HEK293 (cell line): ENCODE results near the gene C2CD3.
A peak's percentile ranks its signal among the peaks of the same experiment; 100 is the strongest.

Experiments
- CTCF ChIA-PET: fragments of 350-600 bp; formaldehyde crosslinking; extraction: SDS; loops from one replicate; lab custom pipeline; 2021; ENCODE audit warnings: antibody characterized with exemption; lab: Yijun Ruan, JAX
- POLR2A ChIA-PET: fragments of 300-600 bp; formaldehyde crosslinking; extraction: SDS; loops from one replicate; lab custom pipeline; 2020; ENCODE audit warnings: antibody characterized with exemption, inconsistent platforms; lab: Yijun Ruan, JAX
- H3K27ac ChIP-seq: fragments of 200-500 bp; sonication (Bioruptor generic); 2 replicates; pipeline ENCODE4 v1.5.1; 2014; ENCODE audit warnings: low read depth, low read length, control low read depth, inconsistent platforms; ENCODE audit errors: extremely low read depth
- H3K36me3 ChIP-seq, 2 experiments: fragments of 200-500 bp in 1 of 2; sonication (Bioruptor generic) in 1 of 2; 1 replicate in 1 of 2; 2 replicates in 1 of 2; pipeline ENCODE4 v1.5.1; 2014 to 2017; ENCODE audit warnings: inconsistent platforms in 2 of 2, low read length in 2 of 2; ENCODE audit not compliant: control insufficient read depth in 2 of 2, insufficient read depth in 1 of 2
- H3K4me1 ChIP-seq: fragments of 200-500 bp; sonication (Bioruptor generic); 2 replicates; pipeline ENCODE4 v1.5.1; 2014; ENCODE audit warnings: mild to moderate bottlenecking, low read length, inconsistent platforms; ENCODE audit not compliant: control insufficient read depth, insufficient read depth
- H3K4me3 ChIP-seq: 2 replicates; pipeline ENCODE4 v1.5.1; 2011; ENCODE audit warnings: low read depth, mild to moderate bottlenecking, control low read depth, low read length, moderate library complexity
- H3K9me3 ChIP-seq: fragments of 200-500 bp; sonication (Bioruptor generic); 2 replicates; pipeline ENCODE4 v1.5.1; 2014; ENCODE audit warnings: low read depth, low read length, inconsistent platforms; ENCODE audit not compliant: control insufficient read depth, insufficient read depth
- GLIS1 ChIP-seq: fragments of 450-650 bp; formaldehyde crosslinking; IDR thresholded peaks from 2 replicates; pipeline ENCODE4 v1.5.1; 2016; ENCODE audit warnings: missing biosample characterization, missing genetic modification characterization
- KLF1 ChIP-seq: fragments of 450-650 bp; formaldehyde crosslinking; IDR thresholded peaks from 2 replicates; pipeline ENCODE4 v1.5.1; 2016; ENCODE audit warnings: missing biosample characterization, missing genetic modification characterization
- PATZ1 ChIP-seq: fragments of 450-650 bp; formaldehyde crosslinking; IDR thresholded peaks from 2 replicates; pipeline ENCODE4 v1.5.1; 2016; ENCODE audit warnings: missing biosample characterization, missing genetic modification characterization
- PRDM2 ChIP-seq: fragments of 450-650 bp; formaldehyde crosslinking; IDR thresholded peaks from 2 replicates; pipeline ENCODE4 v1.5.1; 2016; ENCODE audit warnings: missing biosample characterization, missing genetic modification characterization, borderline replicate concordance
- REST ChIP-seq: fragments of 450-650 bp; formaldehyde crosslinking; IDR thresholded peaks from 2 replicates; pipeline ENCODE4 v1.5.1; 2016; ENCODE audit warnings: missing biosample characterization, missing genetic modification characterization
- SCRT2 ChIP-seq: fragments of 450-650 bp; formaldehyde crosslinking; IDR thresholded peaks from 2 replicates; pipeline ENCODE4 v1.5.1; 2016; ENCODE audit warnings: missing biosample characterization, missing genetic modification characterization
- ZBTB11 ChIP-seq: fragments of 450-650 bp; formaldehyde crosslinking; conservative IDR thresholded peaks from 2 replicates; pipeline ENCODE4 v1.5.1; 2016; ENCODE audit warnings: low read depth, missing biosample characterization, missing genetic modification characterization
- ZFP69B ChIP-seq: fragments of 450-650 bp; formaldehyde crosslinking; IDR thresholded peaks from 2 replicates; pipeline ENCODE4 v1.5.1; 2016; ENCODE audit warnings: missing biosample characterization, missing genetic modification characterization
- ZNF138 ChIP-seq: fragments of 450-650 bp; formaldehyde crosslinking; IDR thresholded peaks from 2 replicates; pipeline ENCODE4 v1.5.1; 2016; ENCODE audit warnings: missing biosample characterization, missing genetic modification characterization, borderline replicate concordance
- ZNF148 ChIP-seq: fragments of 450-650 bp; formaldehyde crosslinking; IDR thresholded peaks from 2 replicates; pipeline ENCODE4 v1.5.0; 2017; ENCODE audit warnings: missing biosample characterization, missing genetic modification characterization, borderline replicate concordance
- ZNF23 ChIP-seq: fragments of 450-650 bp; formaldehyde crosslinking; IDR thresholded peaks from 2 replicates; pipeline ENCODE4 v1.5.1; 2016; ENCODE audit warnings: missing biosample characterization, missing genetic modification characterization, borderline replicate concordance
- ZNF350 ChIP-seq: fragments of 450-650 bp; formaldehyde crosslinking; IDR thresholded peaks from 2 replicates; pipeline ENCODE4 v1.5.0; 2017; ENCODE audit warnings: missing biosample characterization, mild to moderate bottlenecking, missing genetic modification characterization
- ZNF366 ChIP-seq: fragments of 450-650 bp; formaldehyde crosslinking; conservative IDR thresholded peaks from 2 replicates; pipeline ENCODE4 v1.5.1; 2016; ENCODE audit warnings: missing biosample characterization, missing genetic modification characterization
- ZNF433 ChIP-seq: fragments of 450-650 bp; formaldehyde crosslinking; IDR thresholded peaks from 2 replicates; pipeline ENCODE4 v1.5.1; 2016; ENCODE audit warnings: missing biosample characterization, missing genetic modification characterization, low read depth
- ZNF473 ChIP-seq: fragments of 450-650 bp; formaldehyde crosslinking; IDR thresholded peaks from 2 replicates; pipeline ENCODE4 v1.5.1; 2017; ENCODE audit warnings: missing biosample characterization, missing genetic modification characterization
- ZNF549 ChIP-seq: fragments of 450-650 bp; IDR thresholded peaks from 2 replicates; pipeline ENCODE4 v1.5.1; 2018; ENCODE audit warnings: missing biosample characterization, missing genetic modification characterization, mild to moderate bottlenecking, inconsistent platforms, moderate library complexity
- ZNF658 ChIP-seq: fragments of 450-650 bp; formaldehyde crosslinking; IDR thresholded peaks from 2 replicates; pipeline ENCODE4; 2016; ENCODE audit warnings: missing biosample characterization, missing genetic modification characterization
- ZNF76 ChIP-seq: fragments of 450-650 bp; formaldehyde crosslinking; IDR thresholded peaks from 2 replicates; pipeline ENCODE4; 2016; ENCODE audit warnings: low read depth, missing biosample characterization, missing genetic modification characterization, borderline replicate concordance
- ZNF777 ChIP-seq: fragments of 450-650 bp; formaldehyde crosslinking; IDR thresholded peaks from 2 replicates; pipeline ENCODE4 v1.5.1; 2017; ENCODE audit warnings: missing biosample characterization, missing genetic modification characterization, borderline replicate concordance
- ZNF843 ChIP-seq: fragments of 450-650 bp; formaldehyde crosslinking; IDR thresholded peaks from 2 replicates; pipeline ENCODE4 v1.5.1; 2016; ENCODE audit warnings: missing biosample characterization, missing genetic modification characterization

The C2CD3 gene

GRCh38 chr11:74002832-74003231 is 168.0 kb downstream of the C2CD3 start (continued):
- TF ChIP-seq ZNF843 (tag by site-specific recombination) = no peak
- no peak for TF ChIP-seq ZNF138 (tag by site-specific recombination)
- TF ChIP-seq ZNF23 = no peak
- TF ChIP-seq ZNF148 (tag by site-specific recombination) = no peak
- TF ChIP-seq ZNF433 (tag by site-specific recombination) = no peak
- no peak for TF ChIP-seq ZNF549 (tag by site-specific recombination)
- TF ChIP-seq ZNF777 (tag by site-specific recombination) = no peak
- no peak for TF ChIP-seq ZNF658 (tag by site-specific recombination)
- TF ChIP-seq ZNF366 (tag by site-specific recombination) = no peak
- TF ChIP-seq PRDM2 = no peak
- TF ChIP-seq ZBTB11 (tag by site-specific recombination) = no peak
- no peak for TF ChIP-seq SCRT2 (tag by site-specific recombination)

GRCh38 chr11:74001822-74002286 is 168.9 kb downstream of the C2CD3 start:
- H3K4me3 ChIP-seq = no peak overlapping the region
- no peaks in the 10 kb centered on the region for H3K4me1 ChIP-seq
- no peak overlapping the region for H3K27ac ChIP-seq
- CTCF ChIA-PET = no interaction called here
- POLR2A ChIA-PET = no interaction called here
- no peaks in the 10 kb centered on the region for H3K9me3 ChIP-seq
- H3K36me3 ChIP-seq = peaks cover 0 to 13% of the 10 kb centered on the region in 2 experiments; a peak in 1 of 3 replicates
- TF ChIP-seq ZFP69B (tag by site-specific recombination) = no peak
- no peak for TF ChIP-seq ZNF76
- no peak for TF ChIP-seq ZNF350
- TF ChIP-seq ZNF473 (tag by site-specific recombination) = no peak
- peak; percentile 63; the same call in 1 of the 2 replicates for TF ChIP-seq KLF1 (tag by site-specific recombination)
- TF ChIP-seq REST (tag by site-specific recombination) = no peak
- peak; percentile 23; the same call in 1 of the 2 replicates for TF ChIP-seq GLIS1 (tag by site-specific recombination)
- TF ChIP-seq PATZ1 (tag by site-specific recombination) = no peak
